IMR-90 (cell line): ENCODE results near the gene SLC22A14. TPM values are rescaled to one million over a fixed set of nuclear protein-coding genes. Genes with fewer than 3 reads are reported as not detected.

Source experiments
- ATAC-seq: fragments of 200-7000 bp; cut with Tn5 transposase; 2 replicates; pipeline ENCODE4 v1.9.1; 2020; ENCODE audit warnings: low read depth, mild to moderate bottlenecking, moderate library complexity
- BruUV-seq: library from RNA; stranded (reverse); fragments of 400-500 nt; replicated peaks from 2 replicates; lab custom pipeline; 2021; lab: Mats Ljungman, UMichigan
- CTCF ChIA-PET: fragments of 300-600 bp; formaldehyde crosslinking; extraction: SDS; loops from one replicate; lab custom pipeline; 2021; ENCODE audit warnings: antibody characterized with exemption; lab: Yijun Ruan, JAX
- POLR2A ChIA-PET: fragments of 300-600 bp; sonication (Branson Sonifier 250); formaldehyde crosslinking; loops from one replicate; lab custom pipeline; 2022; ENCODE audit warnings: antibody characterized with exemption; ENCODE audit not compliant: unreplicated experiment; lab: Charles Lee
- DNase-seq: peaks from one replicate; pipeline ENCODE4 v3.0.0; 2013
- H2AFZ ChIP-seq: replicated peaks from 2 replicates; pipeline ENCODE3; 2013; ENCODE audit warnings: low read length, mild to moderate bottlenecking; ENCODE audit not compliant: poor library complexity
- H2AK5ac ChIP-seq: 2 replicates; pipeline ENCODE4 v1.6.1; 2013; ENCODE audit warnings: low read depth, low read length, inconsistent platforms
- H2AK9ac ChIP-seq: replicated peaks from 2 replicates; pipeline ENCODE3; 2013; ENCODE audit warnings: mild to moderate bottlenecking, low read depth, low read length, moderate library complexity; ENCODE audit not compliant: poor library complexity
- H2BK120ac ChIP-seq: 2 replicates; pipeline ENCODE4 v1.6.1; 2013; ENCODE audit warnings: low read depth, low read length, inconsistent platforms
- H2BK15ac ChIP-seq: 3 replicates; pipeline ENCODE4 v1.6.1; 2013; ENCODE audit warnings: low read depth, low read length, inconsistent platforms
- H2BK20ac ChIP-seq: 2 replicates; pipeline ENCODE4 v1.6.1; 2013; ENCODE audit warnings: low read depth, mild to moderate bottlenecking, inconsistent platforms, low read length, moderate library complexity
- H2BK5ac ChIP-seq: 2 replicates; pipeline ENCODE4 v1.6.1; 2013; ENCODE audit warnings: mild to moderate bottlenecking, low read depth, low read length, inconsistent platforms; ENCODE audit not compliant: poor library complexity, severe bottlenecking
- H3K14ac ChIP-seq: replicated peaks from 2 replicates; pipeline ENCODE4 v1.6.1; 2013; ENCODE audit warnings: low read depth, low read length, inconsistent platforms
- H3K18ac ChIP-seq: 2 replicates; pipeline ENCODE4 v1.6.1; 2013; ENCODE audit warnings: low read depth, low read length, control low read depth
- H3K23ac ChIP-seq: 2 replicates; pipeline ENCODE4 v1.6.1; 2013; ENCODE audit warnings: low read depth, low read length, inconsistent platforms
- H3K27ac ChIP-seq: 2 replicates; pipeline ENCODE4 v1.5.1; 2013; ENCODE audit warnings: mild to moderate bottlenecking, control low read depth, low read length; ENCODE audit not compliant: insufficient read depth
- H3K27me3 ChIP-seq: 2 replicates; pipeline ENCODE4 v1.6.1; 2013; ENCODE audit warnings: low read length; ENCODE audit not compliant: control insufficient read depth, insufficient read depth
- H3K36me3 ChIP-seq: 2 replicates; pipeline ENCODE4 v1.6.1; 2013; ENCODE audit warnings: low read length, mixed read lengths; ENCODE audit not compliant: control insufficient read depth, insufficient read depth
- H3K4ac ChIP-seq: 2 replicates; pipeline ENCODE4 v1.6.1; 2013; ENCODE audit warnings: low read depth, low read length, inconsistent platforms
- H3K4me1 ChIP-seq: 2 replicates; pipeline ENCODE4 v1.6.1; 2013; ENCODE audit warnings: low read length, mixed read lengths; ENCODE audit not compliant: control insufficient read depth, insufficient read depth
- H3K4me2 ChIP-seq: 2 replicates; pipeline ENCODE4 v1.6.1; 2013; ENCODE audit warnings: low read depth, mild to moderate bottlenecking, control low read depth, low read length, moderate library complexity
- H3K4me3 ChIP-seq: 2 replicates; pipeline ENCODE4 v1.5.1; 2013; ENCODE audit warnings: low read depth, mild to moderate bottlenecking, control low read depth, low read length, moderate library complexity; ENCODE audit not compliant: insufficient read depth
- H3K56ac ChIP-seq: 2 replicates; pipeline ENCODE4 v1.6.1; 2013; ENCODE audit warnings: low read length, inconsistent platforms; ENCODE audit not compliant: insufficient read depth; ENCODE audit errors: extremely low read depth
- H3K79me1 ChIP-seq, 2 experiments: 2 replicates each; pipeline ENCODE4 v1.6.1; 2013; ENCODE audit warnings: low read length in 2 of 2, inconsistent platforms in 1 of 2, low read depth in 1 of 2
- H3K9ac ChIP-seq: 2 replicates; pipeline ENCODE4 v1.6.1; 2013; ENCODE audit warnings: low read depth, low read length, control low read depth
- H3K9me1 ChIP-seq: 2 replicates; pipeline ENCODE4 v1.6.1; 2013; ENCODE audit warnings: low read length, inconsistent platforms; ENCODE audit not compliant: insufficient read depth
- H3K9me3 ChIP-seq: 2 replicates; pipeline ENCODE4 v1.6.1; 2013; ENCODE audit warnings: low read length; ENCODE audit not compliant: control insufficient read depth, insufficient read depth
- H4K20me1 ChIP-seq: 2 replicates; pipeline ENCODE4 v1.6.1; 2013; ENCODE audit warnings: low read length, inconsistent platforms; ENCODE audit not compliant: insufficient read depth
- H4K5ac ChIP-seq: 2 replicates; pipeline ENCODE4 v1.6.1; 2013; ENCODE audit warnings: mild to moderate bottlenecking, low read depth, low read length, control low read depth
- H4K8ac ChIP-seq, 2 experiments: 2 replicates each; pipeline ENCODE4 v1.6.1; 2013; ENCODE audit warnings: low read depth in 2 of 2, low read length in 2 of 2, control low read depth in 1 of 2, inconsistent platforms in 1 of 2
- H4K91ac ChIP-seq: 2 replicates; pipeline ENCODE4 v1.6.1; 2013; ENCODE audit warnings: low read depth, low read length, inconsistent platforms; ENCODE audit not compliant: insufficient read depth
- BHLHE40 ChIP-seq: fragments of 150-350 bp; IDR thresholded peaks from 2 replicates; pipeline ENCODE4 v1.6.1; 2016; ENCODE audit warnings: mild to moderate bottlenecking, low read depth, low read length
- CEBPB ChIP-seq: IDR thresholded peaks from 2 replicates; pipeline ENCODE4 v1.6.1; 2012; ENCODE audit warnings: low read depth, low read length, improper control_type of control experiment
- CHD1 ChIP-seq: IDR thresholded peaks from 2 replicates; pipeline ENCODE4 v1.6.1; 2012; ENCODE audit warnings: low read depth, low read length, improper control_type of control experiment
- CTCF ChIP-seq: conservative IDR thresholded peaks from 2 replicates; pipeline ENCODE4 v1.5.1; 2012; ENCODE audit warnings: mild to moderate bottlenecking, low read depth, low read length, improper control_type of control experiment
- MAFK ChIP-seq: IDR thresholded peaks from 2 replicates; pipeline ENCODE4 v1.6.1; 2012; ENCODE audit warnings: low read depth, low read length, improper control_type of control experiment
- MAZ ChIP-seq: IDR thresholded peaks from 2 replicates; pipeline ENCODE4 v1.6.1; 2012; ENCODE audit warnings: low read depth, mild to moderate bottlenecking, low read length, improper control_type of control experiment, moderate library complexity, borderline replicate concordance
- MXI1 ChIP-seq: IDR thresholded peaks from 2 replicates; pipeline ENCODE4 v1.6.1; 2012; ENCODE audit warnings: low read depth, mild to moderate bottlenecking, low read length, moderate library complexity, borderline replicate concordance
- NFE2L2 ChIP-seq: fragments of 150-350 bp; IDR thresholded peaks from 2 replicates; pipeline ENCODE4 v1.6.1; 2016; ENCODE audit warnings: low read depth, mild to moderate bottlenecking, low read length
- POLR2A ChIP-seq: IDR thresholded peaks from 2 replicates; pipeline ENCODE4 v1.6.1; 2012; ENCODE audit warnings: mild to moderate bottlenecking, low read depth, low read length
- RCOR1 ChIP-seq: IDR thresholded peaks from 2 replicates; pipeline ENCODE4 v1.6.1; 2012; ENCODE audit warnings: mild to moderate bottlenecking, low read length, improper control_type of control experiment; ENCODE audit not compliant: insufficient replicate concordance
- SMC3 ChIP-seq: fragments of 150-350 bp; IDR thresholded peaks from 2 replicates; pipeline ENCODE4 v1.6.1; 2016; ENCODE audit warnings: low read depth, mild to moderate bottlenecking, antibody characterized with exemption, low read length, moderate library complexity
- USF2 ChIP-seq: fragments of 150-350 bp; IDR thresholded peaks from 2 replicates; pipeline ENCODE4 v1.6.1; 2017; ENCODE audit warnings: mild to moderate bottlenecking, antibody characterized with exemption, low read length, low read depth
- WGBS, 2 experiments: methylation state at CpG; one replicate each; pipeline versions ENCODE4 v1.1.5 to v1.1.7; 2013; ENCODE audit warnings: missing lambda C conversion rate in 2 of 2; ENCODE audit not compliant: insufficient read length in 1 of 2; ENCODE audit errors: extremely low coverage in 2 of 2; 5-methylcytosine and 5-hydroxymethylcytosine counted together
- dilution Hi-C: fragments of 300-500 bp; cut with HindIII; formaldehyde crosslinking; loops from one replicate; pipeline ENCODE4 v1.14.3; 2018; ENCODE audit warnings: low sequenced_read_pairs; ENCODE audit not compliant: unreplicated experiment
- in situ Hi-C: fragments of 300-500 bp; cut with MboI; formaldehyde crosslinking; loops from 3 replicates; pipeline ENCODE4 v1.14.3; 2019; ENCODE audit warnings: low sequenced_read_pairs, inconsistent platforms, mixed read lengths
- intact Hi-C: fragments of 100-400 bp; cut with micrococcal nuclease; formaldehyde crosslinking; loops from 2 replicates; pipeline ENCODE4 v1.10.0; 2022
- polyA plus RNA-seq, 3 experiments: library from polyadenylated mRNA; depleted of rRNA; stranded (reverse); fragments of >200 nt; gene quantifications; 2 replicates each; pipeline ENCODE4 v1.2.3, GENCODE V29; 2012; ENCODE audit warnings: low replicate concordance in 1 of 3
- total RNA-seq: library from RNA; depleted of rRNA; stranded (reverse); fragments of >200 nt; gene quantifications from 2 replicates; pipeline ENCODE4 v1.2.3, GENCODE V29; 2012

SLC22A14 gene
- total and polyA plus RNA-seq, 2 of the 4 experiments (the other 2 are of a cell fraction): under 0.01 to 0.07 TPM

- TF ChIP-seq CTCF (no peak), NFE2L2 (no peak)
Observed at GRCh38 chr3:38347421-38348200, 65.5 kb downstream of the SLC22A14 start (continued).

GRCh38 chr3:38348903-38349302 lies 66.8 kb downstream of the SLC22A14 start:
- no peak overlapping the region for H2AFZ ChIP-seq
- no peak overlapping the region for H3K23ac ChIP-seq
- no peak overlapping the region for H4K5ac ChIP-seq
- intact Hi-C loops (loop anchor here (5.0 kb wide), 2 partner anchors 108 to 493 kb away; no protein-coding TSS in a partner anchor), in situ Hi-C loops (loop anchor here (5.0 to 10.0 kb wide), 2 partner anchors 133 to 224 kb away; no protein-coding TSS in a partner anchor), dilution Hi-C loops (no loop called here)
- ChIA-PET CTCF (interaction anchor here (0.6 to 1.4 kb wide), 2 partner anchors 68 to 131 kb away, joined by 3 to 4 read pairs; no protein-coding TSS in a partner anchor), POLR2A (no interaction called here)
- ATAC-seq (no peak), DNase-seq (peak; percentile 57)
- no peak overlapping the region for H4K91ac ChIP-seq
- BruUV-seq: no TSS peak
- H3K4me2 ChIP-seq: no peak overlapping the region
- H3K27ac ChIP-seq: no peak overlapping the region
- no peaks in the 10 kb centered on the region for H4K20me1 ChIP-seq
- H2BK120ac ChIP-seq: no peak overlapping the region
- no peaks in the 10 kb centered on the region for H3K4me1 ChIP-seq
- H3K79me1 ChIP-seq: peaks cover 6 to 16% of the 10 kb centered on the region in 2 experiments; a peak in 3 of 4 replicates
- H3K9me3 ChIP-seq: no peaks in the 10 kb centered on the region
- H2AK5ac ChIP-seq: no peak overlapping the region
- no peak overlapping the region for H2BK5ac ChIP-seq
- no peak overlapping the region for H3K14ac ChIP-seq
- H2BK15ac ChIP-seq: no peak overlapping the region
- H3K18ac ChIP-seq: no peak overlapping the region
- H2AK9ac ChIP-seq: no peak overlapping the region
- no peak overlapping the region for H2BK20ac ChIP-seq
- no peak overlapping the region for H3K4me3 ChIP-seq
- no peaks in the 10 kb centered on the region for H3K27me3 ChIP-seq
- no peak overlapping the region for H3K9ac ChIP-seq
- H3K4ac ChIP-seq: no peak overlapping the region
- WGBS, 2 experiments: 81% methylated on average over 2 of the region's 4 CpGs; no CpG with 5 or more reads in 1 of the 2 experiments
- H3K56ac ChIP-seq: no peak overlapping the region
- H3K36me3 ChIP-seq: no peaks in the 10 kb centered on the region
- H4K8ac ChIP-seq: no peak overlapping the region
- peaks cover 7% of the 10 kb centered on the region; the same call in 1 of the 2 replicates for H3K9me1 ChIP-seq
- TF ChIP-seq RCOR1: no peak
- TF ChIP-seq USF2: no peak
- TF ChIP-seq SMC3: no peak
- TF ChIP-seq BHLHE40: no peak
- no peak for TF ChIP-seq MAZ
- TF ChIP-seq MXI1: no peak
- no peak for TF ChIP-seq CEBPB
- no peak for TF ChIP-seq POLR2A
- no peak for TF ChIP-seq MAFK
- TF ChIP-seq NFE2L2: no peak
- no peak for TF ChIP-seq CHD1
